Spleen (tissue), 7 donors: ENCODE results near the gene SREBF1.

ENCODE experiments used
- CTCF ChIP-seq, 11 experiments: fragments of 200-600 bp in 7 of 11; fragments of 450-650 bp in 4 of 11; sonication (generic) in 4 of 11; IDR thresholded peaks in 8 of 11; conservative IDR thresholded peaks in 3 of 11; 1 replicate in 7 of 11; 2 replicates in 4 of 11; pipeline versions ENCODE4 v1.4.0 to v1.8.0; 2016 to 2021; ENCODE audit warnings: antibody characterized with exemption in 11 of 11, inconsistent platforms in 4 of 11, mild to moderate bottlenecking in 1 of 11
- POLR2A ChIP-seq, 3 donors: fragments of 450-650 bp; IDR thresholded peaks; one replicate each; pipeline ENCODE4 v1.5.1; 2017; ENCODE audit warnings: antibody characterized with exemption in 3 of 3, mild to moderate bottlenecking in 1 of 3
- POLR2AphosphoS5 ChIP-seq, 3 donors: sonication (generic); formaldehyde crosslinking; IDR thresholded peaks; one replicate each; pipeline ENCODE4 v1.5.1; 2017; ENCODE audit warnings: antibody characterized with exemption in 3 of 3
- donor health status: DM: no; HTN: no; CAD: no; lungs with moderate emphysema.
- donor health status: DM: no; HTN: no; CAD: no.
- donor health status: DM: no; HTN: no; CAD: no.

- TF ChIP-seq CTCF (IDR thresholded peaks at IDR 0.05 in 8 of 11, conservative IDR thresholded peaks at IDR 0.05 in 3 of 11) (no peak), POLR2A (IDR thresholded peaks at IDR 0.05) (no peak), POLR2AphosphoS5 (IDR thresholded peaks at IDR 0.05) (no peak)
These were observed 40.1 kb downstream of the SREBF1 start for GRCh38 chr17:17796787-17797061.
